Measurements from ENCODE around the gene MAP3K9. TPM values are rescaled to one million over a fixed set of nuclear protein-coding genes. Genes with fewer than 3 reads are reported as not detected.

MAP3K9 gene
- 6.3 and 14.7 TPM in 2 replicates for total RNA-seq

DNA sequence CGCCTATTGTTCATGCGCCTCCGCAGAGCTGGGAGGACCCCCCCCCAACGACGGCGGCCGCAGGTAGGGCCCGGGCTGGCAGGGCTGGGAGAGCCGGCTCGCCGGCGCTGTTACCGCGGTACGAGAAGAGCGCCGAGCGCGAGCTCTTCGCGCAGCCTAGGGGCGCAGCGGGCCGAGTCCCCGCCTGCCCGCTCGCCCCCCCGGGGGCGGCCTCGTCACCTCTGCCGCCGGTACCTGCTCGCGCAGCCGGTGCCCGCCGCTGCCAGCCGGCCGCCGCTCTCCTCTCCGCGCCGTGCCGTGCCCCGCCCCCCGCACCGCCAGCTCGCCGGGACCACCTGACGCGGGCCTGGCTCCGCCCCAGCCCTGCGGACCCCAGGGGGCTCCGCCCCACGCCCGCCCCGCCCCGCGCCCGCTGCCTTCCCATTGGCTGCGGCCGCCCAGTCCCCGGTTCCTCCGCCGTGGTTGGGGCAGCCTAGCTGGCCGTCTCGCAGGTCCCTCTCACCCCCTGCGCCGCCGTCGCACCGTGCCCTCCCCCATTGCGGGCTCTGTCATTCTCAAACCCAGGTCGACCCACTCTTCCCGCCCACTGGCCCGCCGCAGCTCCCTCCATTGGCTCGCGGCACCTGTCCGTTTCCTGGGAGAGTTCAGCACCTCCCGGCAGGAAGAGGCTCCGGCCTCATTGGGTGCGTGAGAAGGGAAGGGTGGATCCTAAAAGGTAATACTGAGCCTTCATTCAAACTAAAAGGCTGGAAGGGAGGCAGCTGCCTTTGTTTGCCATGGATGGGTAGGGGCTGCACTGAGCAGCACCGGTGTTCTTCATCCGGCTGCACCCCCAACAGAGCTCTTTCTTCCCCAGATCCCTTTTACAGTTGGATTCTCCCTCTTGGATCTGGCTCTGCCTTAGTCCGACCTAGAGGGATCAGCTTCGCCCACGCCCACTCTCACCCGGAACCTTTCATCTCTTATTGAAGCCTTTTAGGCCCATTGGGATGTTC is at the start of gene MAP3K9:
Gene MAP3K9, minus strand, starts transcription at position 289 of the 995 bp plus-strand sequence. CDS start 342 bp downstream, outside the sequence.

Other genes with a start within 250 kb of the MAP3K9 start
- 36.8 and 38.1 TPM in 2 replicates for gene MED6, start 208.9 kb downstream of the MAP3K9 start, total RNA-seq
- gene TTC9, start 167.6 kb downstream of the MAP3K9 start, total RNA-seq = 0.39 and 1.5 TPM in 2 replicates
- gene PCNX1, start 97.9 kb upstream of the MAP3K9 start, total RNA-seq = 39.3 and 53.8 TPM in 2 replicates

Data from placental epithelial cell (primary cell).